SK-N-SH treated with all-trans-retinoic acid at 6 μM for 48 hours (cell line): ENCODE measurements around the gene CHRM3.

Source experiments
- ISL1 ChIP-seq: fragments of 250-450 bp; sonication (Bioruptor Pico); IDR thresholded peaks from 2 replicates; pipeline ENCODE4 v2.1.2; 2022; ENCODE audit warnings: mild to moderate bottlenecking, moderate library complexity
- OSR1 ChIP-seq: fragments of 250-450 bp; sonication (Bioruptor Pico); IDR thresholded peaks from 2 replicates; pipeline ENCODE4 v1.8.0; 2022; ENCODE audit warnings: moderate library complexity, mild to moderate bottlenecking, inconsistent platforms
- RARB ChIP-seq: fragments of 250-450 bp; sonication (Bioruptor Pico); IDR thresholded peaks from 2 replicates; pipeline ENCODE4 v1.8.0; 2021; ENCODE audit warnings: mild to moderate bottlenecking, moderate library complexity
- ZFP3 ChIP-seq: fragments of 250-450 bp; sonication (Bioruptor Pico); IDR thresholded peaks from 2 replicates; pipeline ENCODE4 v1.5.0; 2020; ENCODE audit warnings: mild to moderate bottlenecking, moderate library complexity
- ZNF70 ChIP-seq: fragments of 450-650 bp; formaldehyde crosslinking; IDR thresholded peaks from 2 replicates; pipeline ENCODE4 v1.5.0; 2020; ENCODE audit warnings: mild to moderate bottlenecking, moderate library complexity

DNA sequence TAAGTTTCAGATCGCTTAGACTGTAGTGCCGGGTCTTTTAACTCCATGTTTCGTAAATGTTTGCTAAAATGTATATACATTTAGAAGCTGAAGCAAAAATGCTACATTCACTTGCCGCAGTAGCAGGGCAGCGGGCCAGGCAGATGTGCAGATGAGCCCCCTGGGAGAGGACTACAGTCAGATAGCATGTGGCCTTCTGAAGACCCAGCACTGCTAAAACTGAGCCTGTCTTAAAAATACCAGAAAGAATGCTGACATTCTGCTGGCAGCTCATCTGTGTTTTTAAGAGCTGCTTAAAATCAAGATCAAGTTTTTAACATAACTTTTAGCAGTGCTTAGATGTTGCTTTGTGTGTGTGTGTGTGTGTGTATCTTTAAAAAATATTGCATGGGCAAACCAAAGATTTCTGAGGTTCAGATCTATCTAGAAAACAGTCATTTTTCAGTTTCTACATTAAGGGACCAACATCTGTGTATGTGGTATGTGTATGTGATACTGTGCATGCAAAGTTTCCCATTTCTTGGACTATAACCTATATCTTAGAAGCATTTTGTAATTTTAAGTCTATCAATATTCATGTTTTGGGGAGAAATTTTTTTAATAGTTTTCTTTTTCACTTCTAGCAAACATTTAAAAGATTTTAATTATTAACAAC lies 31.7 kb downstream of the CHRM3 start:
- TF ChIP-seq ZNF70 (no peak), RARB (CRISPR knock-in tag) (no peak), OSR1 (CRISPR knock-in tag) (no peak), ISL1 (CRISPR knock-in tag) (no peak), ZFP3 (CRISPR knock-in tag) (no peak)
